GM19240 (cell line): Measurements from ENCODE around the gene CCN6.
"Not testable (repeated sequence)": the region's sequence is repeated elsewhere in the genome, so short reads cannot be mapped to it uniquely, and the experiment has no call there.

ENCODE experiments used
- DNase-seq: peaks from one replicate; pipeline ENCODE4 v3.0.0; 2011; ENCODE audit warnings: low spot score; ENCODE audit not compliant: insufficient read length

The CCN6 gene

DNA sequence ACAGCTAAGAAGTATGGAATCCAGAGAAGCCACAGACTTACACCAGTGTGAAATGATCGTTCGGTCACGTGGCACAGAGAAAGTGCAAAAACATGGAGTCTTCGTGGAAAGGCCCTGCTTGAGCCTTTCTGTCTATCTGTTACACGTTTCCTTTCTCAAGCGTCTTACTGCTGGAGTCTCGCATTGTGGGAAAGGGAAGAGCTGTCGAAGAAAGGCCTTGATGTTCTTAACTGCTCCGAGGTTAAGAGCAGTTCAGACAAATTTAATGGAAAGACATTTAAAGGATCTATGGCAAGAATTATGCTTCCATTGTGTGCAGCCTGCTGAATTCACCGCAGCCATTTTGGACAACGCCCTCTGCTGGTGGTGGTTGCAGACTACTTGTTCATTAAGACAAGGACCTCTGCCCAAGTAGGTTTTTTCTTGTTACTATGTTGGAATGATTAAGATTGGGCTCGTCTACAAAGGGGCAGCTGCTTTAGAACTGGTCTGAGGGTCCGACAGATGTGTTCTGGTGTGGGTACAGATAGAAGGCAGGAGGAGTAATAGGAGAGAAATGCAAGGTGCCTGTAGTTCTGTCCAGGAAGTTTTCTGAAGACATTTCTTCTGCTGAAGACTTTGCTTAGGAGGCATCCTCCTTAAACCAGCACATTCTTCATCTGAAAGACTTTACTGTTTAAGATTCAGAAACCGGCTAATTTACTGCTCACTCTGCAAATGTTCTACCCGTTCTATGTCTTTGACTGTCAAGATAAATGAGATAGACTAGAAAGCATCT lies 24.7 kb upstream of the CCN6 start:
- peak; percentile 19 for DNase-seq

DNA sequence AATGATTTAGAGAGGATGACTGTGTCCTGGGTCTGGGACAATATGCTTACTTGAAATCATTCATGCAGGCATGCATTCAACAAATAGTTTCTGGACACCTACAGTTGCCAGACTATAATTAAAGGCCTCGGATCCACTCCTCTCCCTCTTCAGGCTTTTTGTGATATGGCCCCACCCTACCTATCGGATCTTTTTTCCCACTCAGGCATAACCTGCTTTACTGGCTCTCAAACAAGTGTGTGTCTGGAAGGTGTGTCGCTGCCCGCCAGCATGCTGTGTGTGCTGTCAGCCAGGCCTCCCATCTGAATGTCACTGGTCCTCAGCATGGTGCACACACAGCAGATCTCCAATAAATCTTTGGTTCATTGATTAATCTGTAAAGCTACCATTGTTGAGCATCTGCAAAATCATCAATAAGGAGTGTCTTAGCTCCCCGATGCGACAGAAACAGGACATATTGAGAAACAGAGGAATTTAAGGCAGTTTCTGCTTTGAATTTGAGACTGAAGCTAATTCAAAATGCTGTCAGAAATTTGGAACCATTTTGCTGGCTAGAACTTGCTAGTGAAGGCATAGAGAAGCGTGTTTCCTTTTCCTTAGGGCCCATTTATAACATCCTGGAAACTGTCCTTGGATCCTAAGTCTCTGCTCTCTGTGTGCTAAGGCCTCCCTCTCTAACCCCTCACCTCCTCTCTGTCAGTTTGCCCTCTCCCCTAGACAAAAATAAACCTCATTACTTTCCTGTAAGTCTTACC lies 23.5 kb upstream of the CCN6 start:
- no peak for DNase-seq

DNA sequence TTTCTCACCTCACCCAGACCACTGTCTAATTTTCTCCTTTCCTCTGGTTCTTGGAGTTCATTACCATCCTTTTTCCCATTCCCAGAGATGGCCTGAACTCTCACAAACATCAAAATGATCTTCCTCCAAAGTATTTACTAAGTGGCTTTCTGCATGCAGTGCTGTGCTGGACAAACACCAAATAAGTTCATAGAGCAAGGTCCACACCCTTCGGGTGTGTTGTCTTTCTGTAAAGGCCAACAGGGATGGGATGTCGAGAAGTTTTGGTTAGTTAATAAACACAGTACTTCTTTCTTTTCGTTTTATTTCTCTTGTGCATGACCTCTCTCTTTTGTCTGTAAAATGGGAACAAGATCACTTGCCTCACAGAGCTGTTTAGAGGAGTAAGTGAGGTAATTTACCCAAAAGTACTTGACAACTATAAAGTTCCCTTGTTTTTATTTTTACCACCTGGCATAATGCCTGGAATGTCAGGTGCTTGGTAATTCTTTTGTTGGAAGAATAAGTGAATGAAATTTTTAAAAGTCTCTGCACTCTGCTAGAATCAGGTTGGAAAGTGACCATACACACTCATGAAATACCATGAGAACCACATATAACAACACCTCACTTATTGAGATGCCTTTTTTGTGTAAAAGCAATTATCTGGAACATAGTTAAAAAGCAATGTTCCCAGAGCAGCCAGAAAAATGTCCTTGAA lies 22.8 kb upstream of the CCN6 start:
- DNase-seq: no peak

DNA sequence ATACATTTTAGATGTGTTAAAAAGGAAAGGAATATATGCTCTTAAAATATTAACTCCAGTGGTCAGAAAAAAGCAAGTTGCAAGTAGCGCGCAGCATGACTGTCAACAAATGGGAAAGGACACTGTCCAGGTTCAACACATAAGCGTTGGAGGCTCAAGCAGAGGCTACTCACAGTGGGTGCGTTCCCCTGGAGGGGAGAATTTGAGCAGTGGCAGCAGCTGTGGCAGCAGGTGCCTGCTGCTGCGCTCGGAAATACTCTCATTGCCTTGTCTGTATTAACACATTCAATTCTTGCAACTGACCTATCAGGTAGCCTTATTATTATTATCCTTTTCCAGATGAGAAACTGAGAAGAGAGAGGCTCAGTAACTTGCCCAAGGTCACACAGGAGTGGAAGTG lies 21.9 kb upstream of the CCN6 start:
- DNase-seq: no peak

DNA sequence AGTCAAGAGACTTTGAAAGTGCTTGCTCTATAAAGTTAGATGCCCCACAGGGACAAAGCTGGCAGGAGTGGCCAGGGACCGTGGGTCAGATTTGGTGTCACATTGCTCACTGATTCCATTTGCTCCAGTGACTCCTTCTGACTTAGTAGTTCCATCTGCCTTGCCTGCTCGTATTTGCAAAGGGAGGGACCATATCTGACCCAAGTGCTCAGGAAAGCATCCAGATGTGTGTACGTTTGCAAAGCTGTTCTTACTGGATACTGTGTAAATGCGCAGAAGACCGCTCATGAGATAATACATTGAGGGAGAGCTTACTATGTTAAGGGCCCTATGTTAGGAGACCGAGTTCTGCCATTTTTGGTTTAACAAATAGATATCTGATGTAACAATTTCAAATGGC lies 21.2 kb upstream of the CCN6 start:
- DNase-seq: no peak

DNA sequence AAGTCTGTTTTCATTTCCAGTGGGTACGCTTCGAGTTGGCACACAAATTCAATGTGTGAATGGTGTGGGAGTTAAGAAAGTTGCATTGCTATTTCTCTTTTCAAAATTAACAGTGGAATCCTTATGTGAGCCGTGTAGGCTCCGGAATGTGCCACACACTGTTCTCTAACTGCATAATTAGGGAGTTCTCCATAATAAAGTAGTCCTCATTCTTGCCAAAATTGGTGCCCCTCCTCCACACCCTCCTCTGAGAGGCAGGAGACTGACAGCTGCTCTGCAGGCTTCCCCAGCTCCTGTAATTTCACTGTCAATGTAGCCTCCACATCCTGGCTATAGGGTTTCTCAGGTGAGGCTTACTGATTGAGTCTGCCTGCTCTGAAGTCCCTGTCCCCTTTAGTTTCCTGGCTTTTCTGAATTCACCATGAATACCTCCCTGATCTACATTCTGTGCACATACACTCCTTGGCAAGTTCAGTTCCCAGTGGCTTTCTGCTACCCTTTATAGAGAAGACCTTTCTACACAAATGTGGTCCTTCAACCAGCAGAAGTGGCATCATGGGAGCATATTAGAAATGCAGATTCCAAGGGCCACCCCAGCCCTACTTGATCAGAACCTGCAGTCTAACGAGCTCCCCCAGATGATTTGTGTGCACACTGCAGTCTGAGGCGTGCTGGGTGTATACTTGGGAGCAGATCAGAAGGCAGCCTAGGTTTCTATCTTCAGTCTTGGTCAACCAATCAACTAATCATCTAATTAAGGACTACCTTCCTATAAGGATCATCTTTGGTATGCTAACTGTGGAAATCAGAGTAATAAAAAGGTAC lies 19.9 kb upstream of the CCN6 start:
- no peak for DNase-seq

DNA sequence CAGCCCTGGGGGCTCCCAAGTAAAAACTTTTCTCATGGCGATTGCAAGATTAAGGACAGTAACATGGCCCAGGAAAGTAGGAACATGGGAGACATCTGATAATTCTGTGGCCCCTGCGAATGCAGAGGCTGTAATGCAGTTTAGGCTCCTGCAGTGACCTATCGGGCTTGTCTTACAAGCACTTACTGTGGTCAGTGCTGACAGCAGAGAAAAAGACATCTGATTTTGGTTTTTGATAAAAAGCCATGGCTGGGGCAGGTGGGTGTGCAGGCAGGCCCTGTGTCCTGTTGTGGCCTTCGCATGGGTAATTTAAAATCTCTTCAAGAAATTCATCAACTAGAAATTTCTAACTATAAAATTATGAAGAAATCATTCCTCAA lies 19.3 kb upstream of the CCN6 start:
- no peak for DNase-seq

DNA sequence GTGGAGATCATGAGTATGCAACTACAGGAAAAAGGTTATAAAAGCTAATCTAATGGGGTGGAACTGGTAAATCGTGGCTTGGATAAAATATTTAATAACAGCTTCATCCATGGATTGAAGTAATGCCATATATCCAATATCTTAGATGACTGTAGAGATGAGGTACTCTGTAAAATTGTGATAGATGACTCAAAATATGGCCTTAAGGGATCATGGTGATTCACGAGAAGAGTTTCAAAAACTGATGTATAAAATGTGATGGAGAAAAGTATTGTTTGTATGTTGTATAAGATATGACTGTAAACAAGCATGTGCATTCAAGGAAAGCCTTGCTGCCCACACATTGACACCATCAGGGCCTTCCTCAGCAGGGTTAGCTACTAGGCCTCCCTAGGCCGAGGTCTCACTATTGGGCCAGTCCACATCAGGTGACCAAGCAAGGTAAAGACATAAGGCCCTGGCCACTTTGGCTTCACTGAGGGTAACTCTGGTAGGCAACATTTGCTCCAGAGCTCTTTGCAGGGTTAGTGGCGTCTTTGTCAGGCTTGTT lies 17.7 kb upstream of the CCN6 start:
- DNase-seq: no peak

DNA sequence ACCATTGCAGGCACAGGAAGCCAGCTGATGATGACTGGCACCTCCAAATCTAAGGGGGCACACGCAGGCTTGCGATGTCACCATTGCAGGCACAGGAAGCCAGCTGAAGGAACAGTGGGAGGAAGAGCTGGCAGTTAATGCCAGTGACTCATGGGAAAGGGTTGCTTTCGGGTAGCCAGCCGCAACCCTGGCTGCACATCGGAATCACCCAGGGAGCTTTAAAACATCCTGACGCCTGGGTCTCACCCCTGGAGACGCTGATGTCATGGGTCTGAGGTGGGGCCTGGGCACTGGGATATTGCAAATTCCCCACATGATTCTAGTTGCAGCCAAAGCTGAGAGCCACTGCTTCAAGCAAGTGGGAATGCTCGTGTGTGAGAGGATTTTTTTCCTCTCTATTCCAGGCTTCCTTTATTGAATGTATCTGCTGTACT lies 16.1 kb upstream of the CCN6 start:
- no peak for DNase-seq

DNA sequence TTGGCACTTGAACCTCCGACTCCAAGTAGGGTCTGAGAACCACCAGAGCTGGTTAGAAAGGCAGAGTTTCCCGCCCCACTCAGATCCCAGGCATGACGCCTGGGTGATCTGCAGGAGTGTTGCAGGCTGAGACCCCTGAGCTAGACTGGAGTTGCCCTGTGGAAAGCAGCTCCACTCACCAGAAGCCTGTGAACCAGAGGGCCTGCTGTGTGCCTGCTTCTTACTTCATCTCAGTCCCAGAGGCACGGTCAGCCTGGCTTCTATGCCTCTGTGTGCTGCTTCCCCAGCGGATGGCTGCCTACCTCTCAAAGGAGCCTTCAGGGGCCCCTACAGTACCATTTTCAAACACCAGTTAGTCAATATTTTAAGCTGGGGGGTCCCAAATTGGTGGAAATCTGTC lies 15.6 kb upstream of the CCN6 start:
- no peak for DNase-seq

DNA sequence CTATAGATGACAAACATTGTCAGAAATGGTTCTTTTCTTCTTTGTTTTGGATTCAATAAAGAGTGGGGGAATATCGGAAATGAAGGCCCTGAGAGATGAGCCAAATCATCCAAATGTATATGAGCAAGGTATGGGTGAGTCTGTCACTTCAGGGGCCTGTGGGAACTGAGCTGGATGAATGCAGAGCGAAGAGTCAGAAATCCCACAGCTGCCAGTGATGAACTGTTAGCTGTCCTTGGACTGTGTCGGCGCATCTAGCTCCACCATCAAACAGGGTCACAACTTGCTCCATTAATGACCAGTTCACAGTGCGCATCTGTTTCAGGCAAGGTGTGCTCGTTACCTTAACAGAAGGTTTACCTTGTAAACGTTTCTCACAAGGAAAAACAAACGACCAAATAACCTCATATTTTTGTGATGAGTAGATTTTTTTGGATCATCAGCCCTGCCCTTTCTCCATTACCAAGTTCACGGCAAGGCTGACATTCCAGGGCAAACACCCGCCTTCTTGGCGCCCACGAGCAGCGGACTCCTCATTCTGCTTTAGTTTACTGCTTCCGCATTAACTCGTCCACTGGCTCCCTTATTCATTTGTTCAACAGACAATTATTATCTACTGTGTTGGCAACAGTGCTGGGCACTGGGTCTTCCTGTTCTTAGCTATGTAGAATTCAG lies 15.0 kb upstream of the CCN6 start:
- DNase-seq: no peak

DNA sequence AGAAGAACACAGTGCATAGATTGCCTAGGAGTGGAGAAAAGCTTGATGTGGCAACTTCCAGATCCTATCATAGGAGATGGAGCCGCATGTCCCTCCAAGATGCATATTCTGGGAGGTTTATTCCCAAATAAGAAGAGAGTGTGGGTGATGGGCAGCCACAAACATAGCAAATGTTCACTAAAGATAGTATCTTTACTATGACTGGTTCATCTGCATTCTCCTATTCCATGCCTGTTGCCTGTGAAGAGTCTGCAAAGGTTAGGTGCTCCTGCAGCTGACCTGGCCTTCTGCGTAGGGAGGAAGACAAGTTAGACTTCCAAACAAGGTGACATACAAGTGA lies 14.5 kb upstream of the CCN6 start:
- no peak for DNase-seq

DNA sequence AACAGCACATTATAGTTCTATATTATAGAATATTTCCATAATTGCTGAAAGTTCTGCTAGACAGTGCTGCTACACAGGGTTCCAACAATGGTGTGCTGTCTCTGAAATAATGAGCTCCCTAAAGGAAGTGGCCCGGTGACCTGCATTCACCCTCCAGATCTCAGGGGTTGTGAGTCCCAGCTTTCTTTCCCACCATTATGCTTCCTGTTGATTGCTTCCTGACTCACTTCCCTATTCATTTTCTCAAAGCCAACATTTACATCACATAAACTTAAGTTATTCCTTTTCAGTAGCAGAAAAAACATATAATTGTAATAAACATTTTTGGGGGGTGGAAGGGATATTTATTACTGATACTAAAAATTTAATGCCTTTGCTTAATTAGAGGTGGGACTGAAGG lies 12.9 kb upstream of the CCN6 start:
- no peak for DNase-seq

DNA sequence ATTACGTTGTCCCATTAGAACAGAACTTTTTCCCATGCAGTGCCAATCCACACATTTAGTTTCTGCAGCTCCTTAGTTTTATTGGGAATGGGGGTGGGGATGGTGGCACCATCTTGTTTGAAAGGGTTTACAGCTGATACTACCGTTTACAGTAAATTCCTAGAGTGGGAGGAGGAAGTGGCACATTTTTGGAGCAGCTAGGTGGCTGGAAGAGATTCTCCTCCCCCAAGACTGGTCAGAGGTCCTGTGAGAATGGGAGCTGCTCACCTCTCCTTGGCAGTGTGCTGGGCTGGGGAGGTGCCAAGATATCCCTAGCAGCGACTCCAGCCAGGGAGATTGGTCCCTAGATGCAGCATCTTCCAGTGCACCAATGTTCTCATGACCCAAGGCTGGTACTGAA lies 12.4 kb upstream of the CCN6 start:
- DNase-seq: no peak

DNA sequence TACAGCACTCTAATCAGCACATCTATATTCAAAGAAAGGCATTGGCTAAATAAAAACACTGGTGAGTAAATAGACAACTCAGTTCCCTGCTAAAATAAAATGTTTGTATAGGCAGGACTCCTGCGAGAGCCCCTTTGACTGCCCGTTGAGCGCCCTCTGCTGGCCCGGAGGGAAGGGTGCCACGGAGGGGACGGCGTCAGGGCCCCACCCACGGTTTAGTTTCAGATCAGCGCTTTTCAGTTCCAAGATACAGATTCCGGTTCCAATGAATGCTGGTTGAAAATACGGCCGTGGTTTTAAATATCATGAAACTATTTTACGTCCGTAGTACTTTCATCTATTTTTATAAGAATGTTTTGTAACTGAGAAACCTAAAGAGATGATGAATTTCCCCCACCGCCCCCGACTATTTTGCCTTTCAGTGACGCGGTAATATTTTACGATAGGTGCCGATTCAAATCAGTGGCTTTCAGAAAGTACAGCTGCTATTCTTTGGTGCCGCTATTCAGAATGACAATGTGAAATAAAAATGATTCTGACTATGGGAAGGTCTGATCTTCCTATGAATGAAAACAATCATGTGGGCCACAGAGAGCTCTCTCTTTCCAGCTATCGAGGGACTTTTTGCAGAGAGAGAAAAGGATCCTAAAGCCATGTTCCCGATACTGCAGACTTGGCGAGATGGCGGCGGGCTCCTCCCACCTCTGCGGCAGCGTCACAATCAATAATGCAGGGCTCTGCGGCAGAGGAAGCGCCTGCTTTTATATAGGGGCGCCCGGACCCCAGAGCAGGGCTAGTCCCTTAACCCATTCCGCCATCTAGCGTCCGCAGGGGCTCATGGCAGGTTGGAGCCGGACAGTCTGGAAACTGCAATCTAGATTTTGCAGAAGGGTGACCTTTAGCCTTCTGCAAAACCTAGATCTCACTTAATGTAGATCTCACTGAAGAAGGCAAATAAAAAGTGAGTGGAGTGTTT lies 10.6 kb upstream of the CCN6 start:
- DNase-seq: peak; percentile 90

DNA sequence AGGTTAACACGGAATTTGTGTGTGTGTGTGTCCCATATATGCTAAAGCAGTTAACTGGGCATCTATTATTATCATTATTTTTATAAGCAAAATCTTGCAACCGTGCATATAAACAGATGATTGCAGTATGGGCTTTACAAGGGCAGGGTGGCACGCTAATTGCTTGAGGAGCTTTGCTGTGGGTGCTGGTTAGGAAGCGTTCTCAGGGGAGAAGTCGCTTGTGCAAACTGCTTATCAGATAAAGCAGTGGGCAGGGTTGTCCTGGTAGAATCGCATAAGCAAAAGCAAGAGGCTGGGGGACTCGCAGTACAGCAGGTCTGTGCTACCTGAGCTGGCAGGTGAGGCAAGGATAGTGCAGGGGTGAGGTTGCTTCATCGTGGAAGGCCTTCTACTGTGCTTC lies 9.7 kb upstream of the CCN6 start:
- DNase-seq: no peak

DNA sequence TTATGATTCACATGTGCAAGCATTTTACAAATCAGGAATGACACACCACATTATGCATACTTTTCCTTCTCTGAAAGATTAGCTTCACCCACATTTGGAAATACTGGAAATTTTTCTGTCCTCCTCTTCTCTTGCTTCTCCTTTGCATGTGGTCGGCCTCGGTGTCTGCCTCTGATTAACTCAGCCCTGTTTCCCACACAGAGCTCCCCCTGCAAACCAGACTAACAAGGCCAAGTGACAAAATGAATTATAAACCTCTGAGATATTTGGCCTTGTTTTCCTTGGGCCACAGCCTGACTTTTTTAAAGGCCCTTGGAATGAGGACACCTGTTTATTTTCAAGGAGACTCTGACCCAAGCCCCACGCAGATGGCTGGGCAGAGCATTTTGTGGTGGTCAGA lies 9.0 kb upstream of the CCN6 start:
- DNase-seq: no peak

DNA sequence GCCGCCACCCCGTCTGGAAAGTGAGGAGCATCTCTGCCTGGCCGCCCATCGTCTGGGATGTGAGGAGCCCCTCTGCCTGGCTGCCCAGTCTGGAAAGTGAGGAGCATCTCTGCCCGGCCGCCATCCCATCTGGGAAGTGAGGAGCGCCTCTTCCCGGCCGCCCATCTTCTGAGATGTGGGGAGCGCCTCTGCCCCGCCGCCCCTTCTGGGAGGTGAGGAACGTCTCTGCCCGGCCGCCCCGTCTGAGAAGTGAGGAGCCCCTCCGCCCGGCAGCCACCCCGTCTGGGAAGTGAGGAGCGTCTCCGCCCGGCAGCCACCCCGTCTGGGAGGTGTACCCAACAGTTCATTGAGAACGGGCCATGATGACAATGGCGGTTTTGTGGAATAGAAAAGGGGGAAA lies 6.4 kb upstream of the CCN6 start:
- DNase-seq: not testable (repeated sequence)

DNA sequence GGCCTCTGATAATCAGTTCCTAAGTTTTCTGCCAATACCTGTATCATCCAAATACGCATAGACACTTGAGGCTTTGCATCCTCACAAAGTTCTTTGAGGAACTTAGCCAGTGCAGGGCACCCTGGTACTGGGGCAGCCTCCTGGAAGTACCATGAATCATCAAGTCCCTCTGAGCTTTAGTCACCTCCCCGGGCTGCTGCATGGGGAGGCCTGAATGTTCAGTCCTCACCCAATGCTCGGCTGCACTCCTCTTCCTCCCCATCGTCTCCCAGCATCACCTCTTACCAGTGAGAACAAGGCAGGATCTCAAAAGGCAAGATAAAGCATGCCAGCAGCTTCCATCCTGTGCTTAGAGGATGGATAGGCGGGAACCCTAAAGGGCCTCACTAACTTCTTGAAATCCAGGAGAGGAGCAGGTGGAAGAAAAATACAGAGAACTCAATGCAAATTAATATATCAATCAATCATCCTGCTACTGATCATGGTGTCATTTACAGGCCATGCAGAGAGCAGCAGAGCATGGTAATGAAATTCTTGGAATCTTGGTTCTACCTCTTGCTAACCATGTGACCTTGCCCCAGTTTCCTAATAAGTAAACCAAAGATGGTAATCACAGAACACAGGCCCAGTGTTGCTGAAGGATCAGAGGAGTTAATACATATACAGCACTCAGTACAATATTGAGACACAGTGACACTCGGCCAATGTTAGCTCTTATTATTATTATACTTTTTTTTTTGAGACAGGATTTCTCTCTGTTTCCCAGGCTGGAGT lies 4.7 kb upstream of the CCN6 start:
- DNase-seq: no peak
